GM23338 (cell line): ENCODE results near the gene TMEM107. TPM values are rescaled to one million over a fixed set of nuclear protein-coding genes. Genes with fewer than 3 reads are reported as not detected.
A peak's percentile ranks its signal among the peaks of the same experiment; 100 is the strongest.
"Not testable (repeated sequence)": the region's sequence is repeated elsewhere in the genome, so short reads cannot be mapped to it uniquely, and the experiment has no call there.

Experiments used
- ATAC-seq: fragments of 200-7000 bp; cut with Tn5 transposase; 3 replicates; pipeline ENCODE4 v1.9.1; 2020
- DNase-seq: peaks from one replicate; pipeline ENCODE4 v3.0.0-alpha.2; 2015; ENCODE audit warnings: low spot score
- H2AFZ ChIP-seq: fragments of 200-600 bp; sonication (generic); 2 replicates; pipeline ENCODE4 v1.8.0; 2016; ENCODE audit warnings: antibody characterized with exemption, mild to moderate bottlenecking, moderate library complexity
- H3F3A ChIP-seq: fragments of 200-600 bp; sonication (generic); replicated peaks from 2 replicates; pipeline ENCODE4 v1.8.0; 2017; ENCODE audit warnings: antibody characterized with exemption, mixed run types, low read depth
- H3K27ac ChIP-seq: fragments of 200-600 bp; sonication (generic); 2 replicates; pipeline ENCODE4 v1.6.1; 2016; ENCODE audit warnings: low read depth
- H3K27me3 ChIP-seq: fragments of 200-600 bp; sonication (generic); 2 replicates; pipeline ENCODE4 v1.8.0; 2016; ENCODE audit warnings: mild to moderate bottlenecking, mixed run types, moderate library complexity; ENCODE audit not compliant: insufficient read depth
- H3K36me3 ChIP-seq: fragments of 200-600 bp; sonication (generic); 2 replicates; pipeline ENCODE4 v1.8.0; 2016; ENCODE audit warnings: mild to moderate bottlenecking; ENCODE audit not compliant: insufficient read depth
- H3K4me1 ChIP-seq: fragments of 200-600 bp; sonication (generic); 2 replicates; pipeline ENCODE4 v1.8.0; 2016; ENCODE audit warnings: mild to moderate bottlenecking, moderate library complexity; ENCODE audit not compliant: insufficient read depth
- H3K4me2 ChIP-seq: fragments of 200-600 bp; sonication (generic); 2 replicates; pipeline ENCODE4 v1.7.1; 2017; ENCODE audit warnings: mixed run types
- H3K4me3 ChIP-seq: fragments of 200-600 bp; sonication (generic); 2 replicates; pipeline ENCODE4 v1.6.1; 2016; ENCODE audit warnings: mixed run types
- H3K79me2 ChIP-seq: fragments of 200-600 bp; sonication (generic); replicated peaks from 2 replicates; pipeline ENCODE4 v1.8.0; 2017; ENCODE audit warnings: mild to moderate bottlenecking; ENCODE audit not compliant: insufficient read depth
- H3K9me2 ChIP-seq: fragments of 200-600 bp; sonication (generic); 2 replicates; pipeline ENCODE4 v1.8.0; 2017; ENCODE audit not compliant: insufficient read depth
- H4K20me1 ChIP-seq: fragments of 200-600 bp; sonication (generic); replicated peaks from 2 replicates; pipeline ENCODE4 v1.8.0; 2017; ENCODE audit warnings: mild to moderate bottlenecking; ENCODE audit not compliant: insufficient read depth
- H3K27ac Mint-ChIP-seq: 2 replicates; pipeline ENCODE4 v1.8.0; 2020; ENCODE audit warnings: inconsistent platforms, mild to moderate bottlenecking, moderate library complexity, mixed read lengths
- H3K27me3 Mint-ChIP-seq: 3 replicates; pipeline ENCODE4 v1.8.0; 2022; ENCODE audit warnings: low read depth, mild to moderate bottlenecking, moderate library complexity, mixed read lengths, inconsistent platforms; ENCODE audit not compliant: insufficient read depth, poor library complexity
- H3K36me3 Mint-ChIP-seq: 3 replicates; pipeline ENCODE4 v1.8.0; 2021; ENCODE audit warnings: low read depth, mild to moderate bottlenecking, inconsistent platforms, moderate library complexity, mixed read lengths
- H3K4me1 Mint-ChIP-seq: 3 replicates; pipeline ENCODE4 v1.8.0; 2020; ENCODE audit warnings: mild to moderate bottlenecking, inconsistent platforms, mixed read lengths
- H3K4me3 Mint-ChIP-seq: 3 replicates; pipeline ENCODE4 v1.8.0; 2021; ENCODE audit warnings: moderate library complexity, mild to moderate bottlenecking, inconsistent platforms, mixed read lengths
- H3K9me3 Mint-ChIP-seq: 3 replicates; pipeline ENCODE4 v1.8.0; 2020; ENCODE audit warnings: moderate library complexity, mild to moderate bottlenecking, inconsistent platforms, mixed read lengths
- ETS1 ChIP-seq: IDR thresholded peaks from 2 replicates; pipeline ENCODE4 v1.6.1; 2016; ENCODE audit warnings: antibody characterized with exemption
- EZH2 ChIP-seq: fragments of 200-600 bp; sonication (generic); IDR thresholded peaks from one replicate; pipeline ENCODE4 v1.8.0; 2017; ENCODE audit warnings: antibody characterized with exemption, mild to moderate bottlenecking, low read depth; ENCODE audit not compliant: unreplicated experiment
- JUNB ChIP-seq: IDR thresholded peaks from one replicate; pipeline ENCODE4 v1.6.1; 2016; ENCODE audit warnings: antibody characterized with exemption; ENCODE audit not compliant: unreplicated experiment
- ZNF331 ChIP-seq: fragments of 250-450 bp; sonication (Bioruptor Pico); IDR thresholded peaks from 2 replicates; pipeline ENCODE4 v1.5.0; 2020; ENCODE audit warnings: low read depth, mild to moderate bottlenecking, moderate library complexity
- polyA plus RNA-seq: library from polyadenylated mRNA; unstranded; fragments of >200 nt; fragmentation: Nextera tagmentation; extraction: Ambion mirVana; gene quantifications from 2 replicates; pipeline ENCODE4 v1.2.1, GENCODE V29; 2016
- total RNA-seq: library from RNA; depleted of rRNA; stranded (reverse); fragments of >200 nt; shearing (Covaris generic); gene quantifications from 2 replicates; pipeline ENCODE4 v1.2.3, GENCODE V29; 2014
- TF ChIP-seq, protein P1 (sequence below): IDR thresholded peaks from one replicate; pipeline ENCODE4 v1.6.1; 2018; ENCODE audit warnings: antibody characterized with exemption; ENCODE audit not compliant: unreplicated experiment

Gene TMEM107
- total and polyA plus RNA-seq, 2 experiments from 2014 or later, result 10.8 to 20.4 TPM

- TF ChIP-seq JUNB (no peak), ZNF331 (CRISPR knock-in tag) (peak; percentile 35; the same call in 1 of the 2 replicates), ETS1 (no peak), EZH2 (no peak)
- TF ChIP-seq, protein P1, sequence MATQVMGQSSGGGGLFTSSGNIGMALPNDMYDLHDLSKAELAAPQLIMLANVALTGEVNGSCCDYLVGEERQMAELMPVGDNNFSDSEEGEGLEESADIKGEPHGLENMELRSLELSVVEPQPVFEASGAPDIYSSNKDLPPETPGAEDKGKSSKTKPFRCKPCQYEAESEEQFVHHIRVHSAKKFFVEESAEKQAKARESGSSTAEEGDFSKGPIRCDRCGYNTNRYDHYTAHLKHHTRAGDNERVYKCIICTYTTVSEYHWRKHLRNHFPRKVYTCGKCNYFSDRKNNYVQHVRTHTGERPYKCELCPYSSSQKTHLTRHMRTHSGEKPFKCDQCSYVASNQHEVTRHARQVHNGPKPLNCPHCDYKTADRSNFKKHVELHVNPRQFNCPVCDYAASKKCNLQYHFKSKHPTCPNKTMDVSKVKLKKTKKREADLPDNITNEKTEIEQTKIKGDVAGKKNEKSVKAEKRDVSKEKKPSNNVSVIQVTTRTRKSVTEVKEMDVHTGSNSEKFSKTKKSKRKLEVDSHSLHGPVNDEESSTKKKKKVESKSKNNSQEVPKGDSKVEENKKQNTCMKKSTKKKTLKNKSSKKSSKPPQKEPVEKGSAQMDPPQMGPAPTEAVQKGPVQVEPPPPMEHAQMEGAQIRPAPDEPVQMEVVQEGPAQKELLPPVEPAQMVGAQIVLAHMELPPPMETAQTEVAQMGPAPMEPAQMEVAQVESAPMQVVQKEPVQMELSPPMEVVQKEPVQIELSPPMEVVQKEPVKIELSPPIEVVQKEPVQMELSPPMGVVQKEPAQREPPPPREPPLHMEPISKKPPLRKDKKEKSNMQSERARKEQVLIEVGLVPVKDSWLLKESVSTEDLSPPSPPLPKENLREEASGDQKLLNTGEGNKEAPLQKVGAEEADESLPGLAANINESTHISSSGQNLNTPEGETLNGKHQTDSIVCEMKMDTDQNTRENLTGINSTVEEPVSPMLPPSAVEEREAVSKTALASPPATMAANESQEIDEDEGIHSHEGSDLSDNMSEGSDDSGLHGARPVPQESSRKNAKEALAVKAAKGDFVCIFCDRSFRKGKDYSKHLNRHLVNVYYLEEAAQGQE, result no peak
These were observed 44.8 kb upstream of the TMEM107 start (continued) for GRCh38 chr17:8220783-8221662.

GRCh38 chr17:8214000-8214399, 37.8 kb upstream of the TMEM107 start:
- not testable (repeated sequence) for H3K4me2 ChIP-seq, H3K79me2 ChIP-seq, H4K20me1 ChIP-seq, H3K36me3 Mint-ChIP-seq, H3K4me1 ChIP-seq, H3K9me2 ChIP-seq, H3K4me3 Mint-ChIP-seq, H3K27ac Mint-ChIP-seq, H3K9me3 Mint-ChIP-seq, DNase-seq, H3K4me3 ChIP-seq, H3K27ac ChIP-seq, H3K36me3 ChIP-seq, ATAC-seq, H2AFZ ChIP-seq, H3K27me3 ChIP-seq
- H3K27me3 Mint-ChIP-seq, result peaks cover 14% of the 10 kb centered on the region
- H3F3A ChIP-seq, result peaks cover 15% of the 10 kb centered on the region; the same call in 1 of the 2 replicates
- peaks cover 12% of the 10 kb centered on the region for H3K4me1 Mint-ChIP-seq
